ENCODE measurements around the gene TIMP3.

DNA sequence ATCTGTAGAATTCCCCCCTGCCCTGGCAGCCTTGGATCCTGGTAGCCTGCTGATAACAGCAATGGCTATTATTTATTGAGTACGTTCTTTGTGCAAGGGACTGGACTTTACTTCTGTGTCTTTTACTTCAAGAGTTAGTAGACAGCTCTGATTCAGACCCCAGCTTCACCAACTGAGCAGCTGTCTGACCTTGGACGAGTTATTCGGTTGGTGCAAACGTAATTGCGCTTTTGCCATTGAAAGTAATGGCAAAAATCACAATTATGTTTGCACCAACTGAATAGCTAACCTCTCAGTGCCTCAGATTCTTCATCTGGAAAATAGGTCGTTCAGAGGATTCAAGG, 108.9 kb downstream of the TIMP3 start:
- TF ChIP-seq, protein P1, sequence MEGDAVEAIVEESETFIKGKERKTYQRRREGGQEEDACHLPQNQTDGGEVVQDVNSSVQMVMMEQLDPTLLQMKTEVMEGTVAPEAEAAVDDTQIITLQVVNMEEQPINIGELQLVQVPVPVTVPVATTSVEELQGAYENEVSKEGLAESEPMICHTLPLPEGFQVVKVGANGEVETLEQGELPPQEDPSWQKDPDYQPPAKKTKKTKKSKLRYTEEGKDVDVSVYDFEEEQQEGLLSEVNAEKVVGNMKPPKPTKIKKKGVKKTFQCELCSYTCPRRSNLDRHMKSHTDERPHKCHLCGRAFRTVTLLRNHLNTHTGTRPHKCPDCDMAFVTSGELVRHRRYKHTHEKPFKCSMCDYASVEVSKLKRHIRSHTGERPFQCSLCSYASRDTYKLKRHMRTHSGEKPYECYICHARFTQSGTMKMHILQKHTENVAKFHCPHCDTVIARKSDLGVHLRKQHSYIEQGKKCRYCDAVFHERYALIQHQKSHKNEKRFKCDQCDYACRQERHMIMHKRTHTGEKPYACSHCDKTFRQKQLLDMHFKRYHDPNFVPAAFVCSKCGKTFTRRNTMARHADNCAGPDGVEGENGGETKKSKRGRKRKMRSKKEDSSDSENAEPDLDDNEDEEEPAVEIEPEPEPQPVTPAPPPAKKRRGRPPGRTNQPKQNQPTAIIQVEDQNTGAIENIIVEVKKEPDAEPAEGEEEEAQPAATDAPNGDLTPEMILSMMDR (tag by site-specific recombination; IDR thresholded peaks at IDR 0.05), result no peak
- TF ChIP-seq ZNF23 (tag by site-specific recombination; IDR thresholded peaks at IDR 0.05; ENCODE audit: borderline replicate concordance) (no peak), TCF7L2 (IDR thresholded peaks at IDR 0.05; ENCODE audit: borderline replicate concordance, low read depth, low read length) (no peak), ZNF274 (IDR thresholded peaks at IDR 0.05; ENCODE audit: low read length) (no peak), ZNF274 (tag by site-specific recombination; IDR thresholded peaks at IDR 0.05; ENCODE audit: borderline replicate concordance) (no peak)
- TF ChIP-seq, protein P2, sequence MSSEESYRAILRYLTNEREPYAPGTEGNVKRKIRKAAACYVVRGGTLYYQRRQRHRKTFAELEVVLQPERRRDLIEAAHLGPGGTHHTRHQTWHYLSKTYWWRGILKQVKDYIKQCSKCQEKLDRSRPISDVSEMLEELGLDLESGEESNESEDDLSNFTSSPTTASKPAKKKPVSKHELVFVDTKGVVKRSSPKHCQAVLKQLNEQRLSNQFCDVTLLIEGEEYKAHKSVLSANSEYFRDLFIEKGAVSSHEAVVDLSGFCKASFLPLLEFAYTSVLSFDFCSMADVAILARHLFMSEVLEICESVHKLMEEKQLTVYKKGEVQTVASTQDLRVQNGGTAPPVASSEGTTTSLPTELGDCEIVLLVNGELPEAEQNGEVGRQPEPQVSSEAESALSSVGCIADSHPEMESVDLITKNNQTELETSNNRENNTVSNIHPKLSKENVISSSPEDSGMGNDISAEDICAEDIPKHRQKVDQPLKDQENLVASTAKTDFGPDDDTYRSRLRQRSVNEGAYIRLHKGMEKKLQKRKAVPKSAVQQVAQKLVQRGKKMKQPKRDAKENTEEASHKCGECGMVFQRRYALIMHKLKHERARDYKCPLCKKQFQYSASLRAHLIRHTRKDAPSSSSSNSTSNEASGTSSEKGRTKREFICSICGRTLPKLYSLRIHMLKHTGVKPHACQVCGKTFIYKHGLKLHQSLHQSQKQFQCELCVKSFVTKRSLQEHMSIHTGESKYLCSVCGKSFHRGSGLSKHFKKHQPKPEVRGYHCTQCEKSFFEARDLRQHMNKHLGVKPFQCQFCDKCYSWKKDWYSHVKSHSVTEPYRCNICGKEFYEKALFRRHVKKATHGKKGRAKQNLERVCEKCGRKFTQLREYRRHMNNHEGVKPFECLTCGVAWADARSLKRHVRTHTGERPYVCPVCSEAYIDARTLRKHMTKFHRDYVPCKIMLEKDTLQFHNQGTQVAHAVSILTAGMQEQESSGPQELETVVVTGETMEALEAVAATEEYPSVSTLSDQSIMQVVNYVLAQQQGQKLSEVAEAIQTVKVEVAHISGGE (tag by site-specific recombination; conservative IDR thresholded peaks at IDR 0.05; ENCODE audit: low read depth), result no peak
- TF ChIP-seq, protein P3, sequence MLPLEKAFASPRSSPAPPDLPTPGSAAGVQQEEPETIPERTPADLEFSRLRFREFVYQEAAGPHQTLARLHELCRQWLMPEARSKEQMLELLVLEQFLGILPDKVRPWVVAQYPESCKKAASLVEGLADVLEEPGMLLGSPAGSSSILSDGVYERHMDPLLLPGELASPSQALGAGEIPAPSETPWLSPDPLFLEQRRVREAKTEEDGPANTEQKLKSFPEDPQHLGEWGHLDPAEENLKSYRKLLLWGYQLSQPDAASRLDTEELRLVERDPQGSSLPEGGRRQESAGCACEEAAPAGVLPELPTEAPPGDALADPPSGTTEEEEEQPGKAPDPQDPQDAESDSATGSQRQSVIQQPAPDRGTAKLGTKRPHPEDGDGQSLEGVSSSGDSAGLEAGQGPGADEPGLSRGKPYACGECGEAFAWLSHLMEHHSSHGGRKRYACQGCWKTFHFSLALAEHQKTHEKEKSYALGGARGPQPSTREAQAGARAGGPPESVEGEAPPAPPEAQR (tag by site-specific recombination; IDR thresholded peaks at IDR 0.05), result no peak
- TF ChIP-seq, protein P4, sequence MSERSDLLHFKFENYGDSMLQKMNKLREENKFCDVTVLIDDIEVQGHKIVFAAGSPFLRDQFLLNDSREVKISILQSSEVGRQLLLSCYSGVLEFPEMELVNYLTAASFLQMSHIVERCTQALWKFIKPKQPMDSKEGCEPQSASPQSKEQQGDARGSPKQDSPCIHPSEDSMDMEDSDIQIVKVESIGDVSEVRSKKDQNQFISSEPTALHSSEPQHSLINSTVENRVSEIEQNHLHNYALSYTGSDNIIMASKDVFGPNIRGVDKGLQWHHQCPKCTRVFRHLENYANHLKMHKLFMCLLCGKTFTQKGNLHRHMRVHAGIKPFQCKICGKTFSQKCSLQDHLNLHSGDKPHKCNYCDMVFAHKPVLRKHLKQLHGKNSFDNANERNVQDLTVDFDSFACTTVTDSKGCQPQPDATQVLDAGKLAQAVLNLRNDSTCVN (tag by site-specific recombination; optimal IDR thresholded peaks at IDR 0.05), result no peak
- TF ChIP-seq, protein P5, sequence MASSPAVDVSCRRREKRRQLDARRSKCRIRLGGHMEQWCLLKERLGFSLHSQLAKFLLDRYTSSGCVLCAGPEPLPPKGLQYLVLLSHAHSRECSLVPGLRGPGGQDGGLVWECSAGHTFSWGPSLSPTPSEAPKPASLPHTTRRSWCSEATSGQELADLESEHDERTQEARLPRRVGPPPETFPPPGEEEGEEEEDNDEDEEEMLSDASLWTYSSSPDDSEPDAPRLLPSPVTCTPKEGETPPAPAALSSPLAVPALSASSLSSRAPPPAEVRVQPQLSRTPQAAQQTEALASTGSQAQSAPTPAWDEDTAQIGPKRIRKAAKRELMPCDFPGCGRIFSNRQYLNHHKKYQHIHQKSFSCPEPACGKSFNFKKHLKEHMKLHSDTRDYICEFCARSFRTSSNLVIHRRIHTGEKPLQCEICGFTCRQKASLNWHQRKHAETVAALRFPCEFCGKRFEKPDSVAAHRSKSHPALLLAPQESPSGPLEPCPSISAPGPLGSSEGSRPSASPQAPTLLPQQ (tag by site-specific recombination; IDR thresholded peaks at IDR 0.05), result no peak

Data from HEK293 (cell line).